GM12878 (cell line): Measurements from ENCODE around the gene LRRC75A. TPM values are rescaled to one million over a fixed set of nuclear protein-coding genes. Genes with fewer than 3 reads are reported as not detected.

Experiments
- ATF3 ChIP-seq: IDR thresholded peaks from 2 replicates; pipeline ENCODE4 v1.6.1; 2011; ENCODE audit warnings: low read depth, mild to moderate bottlenecking, low read length, moderate library complexity, borderline replicate concordance; ENCODE audit errors: extremely low read depth
- BCL3 ChIP-seq: IDR thresholded peaks from 2 replicates; pipeline ENCODE4 v1.6.1; 2011; ENCODE audit warnings: borderline replicate concordance, low read depth, mild to moderate bottlenecking, moderate library complexity, low read length; ENCODE audit not compliant: insufficient read depth, poor library complexity, severe bottlenecking
- BCLAF1 ChIP-seq: fragments of 450-650 bp; IDR thresholded peaks from 2 replicates; pipeline ENCODE4 v1.6.1; 2017; ENCODE audit warnings: antibody characterized with exemption, mild to moderate bottlenecking, moderate library complexity
- E2F4 ChIP-seq: IDR thresholded peaks from 2 replicates; pipeline ENCODE4 v1.6.1; 2012; ENCODE audit warnings: low read depth, low read length, improper control_type of control experiment
- FOXM1 ChIP-seq: IDR thresholded peaks from 2 replicates; pipeline ENCODE4 v1.6.1; 2012; ENCODE audit warnings: low read depth, mild to moderate bottlenecking, inconsistent platforms, low read length, moderate library complexity
- JUND ChIP-seq: IDR thresholded peaks from 2 replicates; pipeline ENCODE4 v1.6.1; 2012; ENCODE audit warnings: low read depth, mild to moderate bottlenecking, low read length, improper control_type of control experiment, moderate library complexity
- PAX8 ChIP-seq: fragments of 450-650 bp; IDR thresholded peaks from 2 replicates; pipeline ENCODE4 v1.6.1; 2017; ENCODE audit warnings: mild to moderate bottlenecking, moderate library complexity
- PBX3 ChIP-seq: IDR thresholded peaks from 2 replicates; pipeline ENCODE4 v1.6.1; 2011; ENCODE audit warnings: mild to moderate bottlenecking, low read depth, low read length, moderate library complexity; ENCODE audit not compliant: insufficient replicate concordance
- RAD21 ChIP-seq: IDR thresholded peaks from 2 replicates; pipeline ENCODE4 v1.6.1; 2011; ENCODE audit warnings: mild to moderate bottlenecking, low read depth, low read length, moderate library complexity; ENCODE audit not compliant: insufficient read depth
- SIX5 ChIP-seq: IDR thresholded peaks from 2 replicates; pipeline ENCODE4 v1.6.1; 2011; ENCODE audit warnings: mild to moderate bottlenecking, low read depth, low read length, moderate library complexity; ENCODE audit not compliant: severe bottlenecking
- SREBF1 ChIP-seq: IDR thresholded peaks from 2 replicates; pipeline ENCODE4 v1.6.1; 2012; ENCODE audit warnings: mild to moderate bottlenecking, low read length
- SUPT20H ChIP-seq: IDR thresholded peaks from 2 replicates; pipeline ENCODE4 v1.6.1; 2011; ENCODE audit warnings: low read depth, mild to moderate bottlenecking, low read length, moderate library complexity, borderline replicate concordance; ENCODE audit not compliant: control insufficient read depth
- TAF1 ChIP-seq: IDR thresholded peaks from 2 replicates; pipeline ENCODE4 v1.6.1; 2011; ENCODE audit warnings: mild to moderate bottlenecking, low read depth, low read length, borderline replicate concordance
- TCF12 ChIP-seq: IDR thresholded peaks from 2 replicates; pipeline ENCODE4 v1.6.1; 2011; ENCODE audit warnings: low read depth, mild to moderate bottlenecking, low read length
- ZBED1 ChIP-seq: IDR thresholded peaks from 2 replicates; pipeline ENCODE4 v1.6.1; 2016; ENCODE audit warnings: borderline replicate concordance
- ZBTB4 ChIP-seq: fragments of 450-650 bp; formaldehyde crosslinking; IDR thresholded peaks from 2 replicates; pipeline ENCODE4 v1.4.0; 2022; ENCODE audit warnings: mild to moderate bottlenecking, moderate library complexity
- ZNF217 ChIP-seq: fragments of 450-650 bp; IDR thresholded peaks from 2 replicates; pipeline ENCODE4 v1.6.1; 2017; ENCODE audit warnings: antibody characterized with exemption, mild to moderate bottlenecking
- ZSCAN29 ChIP-seq: fragments of 450-650 bp; IDR thresholded peaks from 2 replicates; pipeline ENCODE4 v1.6.1; 2017; ENCODE audit warnings: mild to moderate bottlenecking, moderate library complexity
- polyA plus RNA-seq, 11 experiments: library from polyadenylated mRNA; depleted of rRNA in 4 of 11; unstranded in 6 of 11; stranded (reverse) in 5 of 11; fragments of >200 nt; fragmentation: Nextera tagmentation in 4 of 11; fragmentation: Illumina TruSeq in 1 of 11; extraction: Ambion mirVana in 4 of 11; extraction: Trizol in 1 of 11; gene quantifications; 1 replicate in 1 of 11; 2 replicates in 10 of 11; pipeline versions ENCODE4 v1.2.1 to v1.2.3, GENCODE V29; 2011 to 2016; ENCODE audit warnings: inconsistent platforms in 2 of 11, missing spikeins in 2 of 11, low read depth in 1 of 11
- total RNA-seq, 4 experiments: library from RNA; depleted of rRNA in 3 of 4; stranded (reverse); fragments of >200 nt in 3 of 4; fragmentation: Illumina TruSeq in 1 of 4; extraction: Trizol in 1 of 4; gene quantifications; 2 replicates each; pipeline versions ENCODE4 v1.2.1 to v1.2.3, GENCODE V29; 2013 to 2021

The LRRC75A gene
- total and polyA plus RNA-seq, 10 of the 15 experiments (the other 5 are each of a cell fraction or from before 2014, with no cell fraction given): 0.01 to 1.3 (median 0.09) TPM; not detected in 2

- peak; percentile 76 for TF ChIP-seq SIX5
- 0 out of 2 replicates have a peak, but pooled peaks have one; percentile 52 for TF ChIP-seq E2F4
- peak; percentile 52; the same call in 1 of the 2 replicates for TF ChIP-seq ZBED1
- no peak for TF ChIP-seq ZBTB4 (CRISPR knock-in tag)
- peak; percentile 96 for TF ChIP-seq SREBF1
- TF ChIP-seq SUPT20H: no peak
- peak; percentile 98 for TF ChIP-seq TAF1
- no peak for TF ChIP-seq PAX8
- no peak for TF ChIP-seq ZNF217
- TF ChIP-seq ZSCAN29: no peak
- peak; percentile 99 for TF ChIP-seq JUND
- TF ChIP-seq TCF12: peak; percentile 83; the same call in 1 of the 2 replicates
- TF ChIP-seq BCL3: peak; percentile 61
- no peak for TF ChIP-seq RAD21
- TF ChIP-seq BCLAF1: peak; percentile 92
- TF ChIP-seq FOXM1: peak; percentile 77; the same call in 1 of the 2 replicates
- peak; percentile 92 for TF ChIP-seq PBX3
- peak; percentile 58; the same call in 1 of the 2 replicates for TF ChIP-seq ATF3
These were observed 53.3 kb downstream of the LRRC75A start (continued) for GRCh38 chr17:16438557-16439302.
